GM12878 (cell line): ENCODE results near the gene PURA.

Source experiments
- ATF3 ChIP-seq: IDR thresholded peaks from 2 replicates; pipeline ENCODE4 v1.6.1; 2011; ENCODE audit warnings: low read depth, mild to moderate bottlenecking, low read length, moderate library complexity, borderline replicate concordance; ENCODE audit errors: extremely low read depth
- CREB1 ChIP-seq: IDR thresholded peaks from 2 replicates; pipeline ENCODE4 v1.6.1; 2012; ENCODE audit warnings: low read depth, mild to moderate bottlenecking, inconsistent platforms
- CTCF ChIP-seq, 3 experiments: IDR thresholded peaks in 2 of 3; conservative IDR thresholded peaks in 1 of 3; 2 replicates each; pipeline ENCODE4 v1.5.1; 2011; ENCODE audit warnings: low read depth in 3 of 3, low read length in 3 of 3, mild to moderate bottlenecking in 3 of 3, control low read depth in 2 of 3, moderate library complexity in 2 of 3, inconsistent platforms in 1 of 3, mixed read lengths in 1 of 3; ENCODE audit not compliant: control insufficient read depth in 2 of 3, insufficient read depth in 1 of 3; ENCODE audit errors: extremely low read depth in 1 of 3
- EP300 ChIP-seq, 2 experiments: fragments of 150-350 bp in 1 of 2; IDR thresholded peaks; 2 replicates each; pipeline ENCODE4 v1.6.1; 2011 to 2012; ENCODE audit warnings: low read depth in 2 of 2, low read length in 2 of 2, borderline replicate concordance in 1 of 2, improper control_type of control experiment in 1 of 2, inconsistent platforms in 1 of 2; ENCODE audit not compliant: control insufficient read depth in 1 of 2
- MTA3 ChIP-seq: IDR thresholded peaks from 2 replicates; pipeline ENCODE4 v1.6.1; 2012; ENCODE audit warnings: low read length, inconsistent platforms, borderline replicate concordance
- POLR2A ChIP-seq: IDR thresholded peaks from 2 replicates; pipeline ENCODE4 v1.6.1; 2011; ENCODE audit warnings: low read depth, mild to moderate bottlenecking, low read length
- POLR2AphosphoS5 ChIP-seq: IDR thresholded peaks from 2 replicates; pipeline ENCODE4 v1.6.1; 2011; ENCODE audit warnings: mild to moderate bottlenecking, low read length, inconsistent platforms
- YY1 ChIP-seq: IDR thresholded peaks from 2 replicates; pipeline ENCODE4 v1.6.1; 2011; ENCODE audit warnings: low read depth, mild to moderate bottlenecking, low read length

- TF ChIP-seq EP300 (IDR thresholded peaks at IDR 0.05; ENCODE audit: borderline replicate concordance in 1 of 2, control insufficient read depth in 1 of 2, low read depth in 2 of 2, low read length in 2 of 2) (no peak), CREB1 (no peak), MTA3 (no peak), POLR2AphosphoS5 (no peak), POLR2A (no peak), CTCF (IDR thresholded peaks at IDR 0.05 in 2 of 3, conservative IDR thresholded peaks at IDR 0.05 in 1 of 3; ENCODE audit: control insufficient read depth in 2 of 3, extremely low read depth in 1 of 3, insufficient read depth in 1 of 3, low read depth in 3 of 3, low read length in 3 of 3) (no peak), YY1 (no peak), ATF3 (no peak)
Observed at GRCh38 chr5:140142246-140142645, 28.3 kb downstream of the PURA start.
